ENCODE data around the gene NOL6.

Gene NOL6

GRCh38 chr9:33442125-33442524 lies 31.6 kb downstream of the NOL6 start (continued):
- TF ChIP-seq CREB5 (CRISPR knock-in tag; IDR thresholded peaks at IDR 0.05; ENCODE audit: low read depth) (no peak), TCF4 (CRISPR knock-in tag; IDR thresholded peaks at IDR 0.05; ENCODE audit: borderline replicate concordance) (no peak), ESRRG (CRISPR knock-in tag; IDR thresholded peaks at IDR 0.05) (no peak)

DNA sequence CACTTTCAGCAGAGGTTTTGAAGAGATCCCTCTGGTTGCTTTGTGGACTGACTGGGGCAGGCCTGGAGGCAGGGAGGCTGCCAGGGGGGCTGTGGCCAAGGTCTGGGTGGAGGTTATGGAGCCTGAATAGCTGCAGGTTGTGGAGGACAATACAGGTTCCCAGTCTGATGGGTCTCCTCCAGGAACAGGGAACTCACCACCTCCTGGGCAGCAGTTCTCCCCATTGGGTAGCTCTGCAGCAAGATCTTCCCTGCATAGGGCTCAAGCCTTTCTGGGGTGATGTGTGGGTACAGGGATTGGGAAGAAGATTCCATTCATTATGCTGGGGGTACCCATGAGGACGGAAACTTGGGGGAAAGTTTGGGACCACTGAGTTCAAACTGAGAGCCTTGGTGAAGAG lies 33.1 kb downstream of the NOL6 start:
- TF ChIP-seq CSDC2 (CRISPR knock-in tag; IDR thresholded peaks at IDR 0.05) (no peak), ISL1 (CRISPR knock-in tag; IDR thresholded peaks at IDR 0.05) (no peak), ARNTL (CRISPR knock-in tag; IDR thresholded peaks at IDR 0.05; ENCODE audit: borderline replicate concordance, low read depth) (no peak), SNAI2 (CRISPR knock-in tag; IDR thresholded peaks at IDR 0.05) (no peak), CREB5 (CRISPR knock-in tag; IDR thresholded peaks at IDR 0.05; ENCODE audit: low read depth) (no peak), ZNF565 (CRISPR knock-in tag; conservative IDR thresholded peaks at IDR 0.05; ENCODE audit: low read depth) (no peak), TCF4 (CRISPR knock-in tag; IDR thresholded peaks at IDR 0.05; ENCODE audit: borderline replicate concordance) (no peak), ZFP30 (CRISPR knock-in tag; IDR thresholded peaks at IDR 0.05) (no peak), ZNF8 (CRISPR knock-in tag; IDR thresholded peaks at IDR 0.05) (no peak), TSHZ2 (CRISPR knock-in tag; IDR thresholded peaks at IDR 0.05) (no peak), RARB (CRISPR knock-in tag; IDR thresholded peaks at IDR 0.05) (no peak), ZFP3 (CRISPR knock-in tag; IDR thresholded peaks at IDR 0.05) (no peak)
- TF ChIP-seq, protein P1, sequence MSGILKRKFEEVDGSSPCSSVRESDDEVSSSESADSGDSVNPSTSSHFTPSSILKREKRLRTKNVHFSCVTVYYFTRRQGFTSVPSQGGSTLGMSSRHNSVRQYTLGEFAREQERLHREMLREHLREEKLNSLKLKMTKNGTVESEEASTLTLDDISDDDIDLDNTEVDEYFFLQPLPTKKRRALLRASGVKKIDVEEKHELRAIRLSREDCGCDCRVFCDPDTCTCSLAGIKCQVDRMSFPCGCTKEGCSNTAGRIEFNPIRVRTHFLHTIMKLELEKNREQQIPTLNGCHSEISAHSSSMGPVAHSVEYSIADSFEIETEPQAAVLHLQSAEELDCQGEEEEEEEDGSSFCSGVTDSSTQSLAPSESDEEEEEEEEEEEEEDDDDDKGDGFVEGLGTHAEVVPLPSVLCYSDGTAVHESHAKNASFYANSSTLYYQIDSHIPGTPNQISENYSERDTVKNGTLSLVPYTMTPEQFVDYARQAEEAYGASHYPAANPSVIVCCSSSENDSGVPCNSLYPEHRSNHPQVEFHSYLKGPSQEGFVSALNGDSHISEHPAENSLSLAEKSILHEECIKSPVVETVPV (CRISPR knock-in tag; IDR thresholded peaks at IDR 0.05), result no peak
- no peak for ATAC-seq

GRCh38 chr9:33440204-33440603 lies 33.5 kb downstream of the NOL6 start:
- TF ChIP-seq ZNF70 (CRISPR knock-in tag; IDR thresholded peaks at IDR 0.05), result no peak
- TF ChIP-seq ZFP3 (CRISPR knock-in tag; IDR thresholded peaks at IDR 0.05), result no peak
- TF ChIP-seq TSHZ2 (CRISPR knock-in tag; IDR thresholded peaks at IDR 0.05), result no peak
- no peak for TF ChIP-seq GLIS3 (CRISPR knock-in tag; IDR thresholded peaks at IDR 0.05)
- no peak for TF ChIP-seq ESRRG (CRISPR knock-in tag; IDR thresholded peaks at IDR 0.05)
- TF ChIP-seq PATZ1 (CRISPR knock-in tag; IDR thresholded peaks at IDR 0.05; ENCODE audit: borderline replicate concordance), result no peak
- TF ChIP-seq CSDC2 (CRISPR knock-in tag; IDR thresholded peaks at IDR 0.05), result no peak
- TF ChIP-seq OSR1 (CRISPR knock-in tag; IDR thresholded peaks at IDR 0.05), result no peak
- TF ChIP-seq CREB5 (CRISPR knock-in tag; IDR thresholded peaks at IDR 0.05; ENCODE audit: low read depth), result no peak
- TF ChIP-seq PPARA (CRISPR knock-in tag; IDR thresholded peaks at IDR 0.05; ENCODE audit: borderline replicate concordance), result no peak
- TF ChIP-seq TCF4 (CRISPR knock-in tag; IDR thresholded peaks at IDR 0.05; ENCODE audit: borderline replicate concordance), result no peak
- TF ChIP-seq SNAI2 (CRISPR knock-in tag; IDR thresholded peaks at IDR 0.05), result no peak
- TF ChIP-seq RARB (CRISPR knock-in tag; IDR thresholded peaks at IDR 0.05), result no peak
- no peak for TF ChIP-seq ZC3H10 (CRISPR knock-in tag; IDR thresholded peaks at IDR 0.05)

More at GRCh38 chr9:33440204-33440603, 33.5 kb downstream of the NOL6 start:
- no peak for ATAC-seq

Data from SK-N-SH treated with all-trans-retinoic acid at 6 μM for 48 hours (cell line).